Pancreas (tissue), 10 donors: Measurements from ENCODE around the gene ATP6AP1. TPM values are rescaled to one million over a fixed set of nuclear protein-coding genes. Genes with fewer than 3 reads are reported as not detected.

Experiments
- ATAC-seq, 4 donors: fragments of 200-7000 bp; cut with Tn5 transposase; one replicate each; pipeline versions ENCODE4 v1.8.0 to v1.9.1; 2020; ENCODE audit warnings: mild to moderate bottlenecking in 4 of 4, moderate library complexity in 4 of 4
- DNase-seq, 6 donors: peaks; one replicate each; pipeline ENCODE4 v3.0.0-alpha.2; 2020
- FAIRE-seq: peaks from 2 replicates; lab custom pipeline; 2012; peaks lifted over from hg19 to GRCh38; lab: Jason Lieb, UNC
- H3K27ac ChIP-seq, 4 donors: fragments of 200-600 bp; sonication (generic); 1 replicate in 3 of 4; 2 replicates in 1 of 4; pipeline versions ENCODE4 v1.5.0 to v1.8.0; 2020
- H3K27me3 ChIP-seq, 4 donors: fragments of 200-600 bp; one replicate each; pipeline ENCODE4 v1.8.0; 2021
- H3K36me3 ChIP-seq, 3 donors: fragments of 200-600 bp; sonication (generic) in 1 of 3; one replicate each; pipeline versions ENCODE4 v1.5.0 to v1.8.0; 2020 to 2021
- H3K4me1 ChIP-seq, 3 donors: fragments of 200-600 bp; one replicate each; pipeline ENCODE4 v1.8.0; 2021
- H3K4me3 ChIP-seq, 4 donors: fragments of 200-600 bp; sonication (generic) in 2 of 4; one replicate each; pipeline versions ENCODE4 v1.5.0 to v1.8.0; 2020 to 2021
- H3K9me3 ChIP-seq, 4 donors: fragments of 200-600 bp; one replicate each; pipeline ENCODE4 v1.8.0; 2021
- CTCF ChIP-seq, 4 donors: fragments of 200-600 bp; sonication (generic) in 3 of 4; IDR thresholded peaks; one replicate each; pipeline versions ENCODE4 v1.5.0 to v1.8.0; 2021; ENCODE audit warnings: antibody characterized with exemption in 4 of 4
- WGBS, 2 donors: extraction: QIAGEN DNeasy Blood & Tissue Kit; methylation state at CpG; one replicate each; pipeline ENCODE4 v1.1.7; 2013; 5-methylcytosine and 5-hydroxymethylcytosine counted together
- intact Hi-C, 3 donors: fragments of 100-400 bp; cut with DNase I; formaldehyde crosslinking; loops; one replicate each; pipeline versions ENCODE4 v1.11.1 to v1.14.2; 2022
- microRNA-seq, 2 donors: library from miRNA; unstranded; fragments of <30 nt; microRNA quantifications; one replicate each; pipeline versions ENCODE4 to v1.1.0, GENCODE V29; 2019 to 2020
- polyA plus RNA-seq, 2 donors: library from polyadenylated mRNA; stranded (reverse); fragments of 200-250 nt; gene quantifications; one replicate each; pipeline ENCODE4 v1.2.3, GENCODE V29; 2013
- total RNA-seq, 6 donors: library from RNA; stranded (reverse); fragmentation: NEBNext Ultra II Directional in 4 of 6; extraction: Animal tissue kit (Norgen Biotek cat#: 25700) in 4 of 6; gene quantifications; one replicate each; pipeline versions ENCODE4 v1.2.1 to v1.2.4, GENCODE V29; 2021 to 2023
- donor health status: healthy with polysubstance abuse.
- donor health status: DM: no; HTN: no; CAD: no; lungs with moderate emphysema.
- donor health status: DM: no; HTN: no; CAD: no.
- donor health status: control.
- donor health status: control.
- donor health status: Bipolar disorder and iron deficiency.
- donor health status: DM: yes; HTN: yes; CAD: no.
- donor health status: DM: no; HTN: no; CAD: no.
- donor health status: DM: no; HTN: no; CAD: no.
- donor health status: DM: yes; HTN: yes; CAD: no.

ATP6AP1 gene
- total and polyA plus RNA-seq, 8 donors = 27.8 to 82.4 (median 37.7) TPM

- FAIRE-seq (no peak), DNase-seq (peak; percentile 48 to 88 (median 67)), ATAC-seq (peak in 2 of 4 donors; percentile 2 to 6)
- WGBS, 2 donors = 1 to 35% methylated on average over 28 to 35 of the region's 35 CpGs
- intact Hi-C loops = no loop called here
- Histone ChIP-seq H3K9me3 (no peaks in the 10 kb centered on the region), H3K4me3 (peak overlapping the region; percentile 35 to 61 (median 46)), H3K27me3 (no peaks in the 10 kb centered on the region), H3K27ac (peak overlapping the region; percentile 61 to 75 (median 70)), H3K4me1 (peaks cover 0 to 5% (median 0%) of the 10 kb centered on the region in 3 donors), H3K36me3 (no peaks in the 10 kb centered on the region)
- no peak for TF ChIP-seq CTCF (IDR thresholded peaks at IDR 0.05)
These were observed 57.5 kb downstream of the ATP6AP1 start for GRCh38 chrX:154486052-154486395.

Small RNAs within 50 kb of the gene (microRNA-seq; reads per million reads assigned to microRNA genes)
- 0 reads per million in 2 donors for gene MIR6858

Other genes starting within 250 kb of the ATP6AP1 start
- not detected for gene OPN1MW, start 246.1 kb upstream of the ATP6AP1 start, total RNA-seq
- not detected for gene OPN1MW, start 246.1 kb upstream of the ATP6AP1 start, polyA plus RNA-seq
- not detected for gene OPN1MW2, start 208.9 kb upstream of the ATP6AP1 start, total RNA-seq
- not detected for gene OPN1MW2, start 208.9 kb upstream of the ATP6AP1 start, polyA plus RNA-seq
- gene OPN1MW3, start 171.1 kb upstream of the ATP6AP1 start, total RNA-seq = not detected
- gene OPN1MW3, start 171.1 kb upstream of the ATP6AP1 start, polyA plus RNA-seq = not detected
- gene TEX28, start 133.6 kb upstream of the ATP6AP1 start, total RNA-seq = not detected
- gene TEX28, start 133.6 kb upstream of the ATP6AP1 start, polyA plus RNA-seq = not detected
- gene TKTL1, start 132.9 kb upstream of the ATP6AP1 start, total RNA-seq = not detected
- not detected for gene TKTL1, start 132.9 kb upstream of the ATP6AP1 start, polyA plus RNA-seq
- 100 to 1,000 TPM in 4 of 6 donors, 10 to 100 TPM in 2; 67.0 to 298 (median 142) TPM for gene FLNA, start 54.0 kb upstream of the ATP6AP1 start, total RNA-seq
- gene FLNA, start 54.0 kb upstream of the ATP6AP1 start, polyA plus RNA-seq = 100 to 1,000 TPM; 222 to 259 TPM
- 10 to 100 TPM; 23.1 to 42.9 (median 38.7) TPM for gene EMD, start 49.4 kb upstream of the ATP6AP1 start, total RNA-seq
- 10 to 100 TPM; 56.0 to 86.7 TPM for gene EMD, start 49.4 kb upstream of the ATP6AP1 start, polyA plus RNA-seq
- 1,000 to 10,000 TPM; 2,194 to 4,058 (median 3,145) TPM for gene RPL10, start 30.3 kb upstream of the ATP6AP1 start, total RNA-seq
- 1,000 to 10,000 TPM; 2,751 to 3,412 TPM for gene RPL10, start 30.3 kb upstream of the ATP6AP1 start, polyA plus RNA-seq
- gene DNASE1L1, start 19.4 kb upstream of the ATP6AP1 start, total RNA-seq = 10 to 100 TPM in 1 of 6 donors, 1 to 10 TPM in 5; 5.1 to 13.6 (median 7.3) TPM
- 10 to 100 TPM; 11.3 to 16.5 TPM for gene DNASE1L1, start 19.4 kb upstream of the ATP6AP1 start, polyA plus RNA-seq
- 10 to 100 TPM; 14.6 to 26.7 (median 17.1) TPM for gene TAFAZZIN, start 17.1 kb upstream of the ATP6AP1 start, total RNA-seq
- gene TAFAZZIN, start 17.1 kb upstream of the ATP6AP1 start, polyA plus RNA-seq = 10 to 100 TPM; 77.0 to 82.7 TPM
- gene GDI1, start 8.5 kb downstream of the ATP6AP1 start, total RNA-seq = 10 to 100 TPM; 25.5 to 61.4 (median 35.5) TPM
- 100 to 1,000 TPM in 1 of 2 donors, 10 to 100 TPM in 1; 93.7 to 138 TPM for gene GDI1, start 8.5 kb downstream of the ATP6AP1 start, polyA plus RNA-seq
- 10 to 100 TPM; 21.2 to 39.8 (median 22.0) TPM for gene FAM50A, start 15.5 kb downstream of the ATP6AP1 start, total RNA-seq
- 100 to 1,000 TPM in 1 of 2 donors, 10 to 100 TPM in 1; 91.5 to 128 TPM for gene FAM50A, start 15.5 kb downstream of the ATP6AP1 start, polyA plus RNA-seq
- gene PLXNA3, start 29.6 kb downstream of the ATP6AP1 start, total RNA-seq = 10 to 100 TPM; 10.5 to 40.7 (median 16.3) TPM
- 10 to 100 TPM; 15.0 to 39.0 TPM for gene PLXNA3, start 29.6 kb downstream of the ATP6AP1 start, polyA plus RNA-seq
- gene LAGE3, start 50.6 kb downstream of the ATP6AP1 start, total RNA-seq = 10 to 100 TPM in 5 of 6 donors, 1 to 10 TPM in 1; 9.5 to 19.6 (median 12.7) TPM
- gene LAGE3, start 50.6 kb downstream of the ATP6AP1 start, polyA plus RNA-seq = 10 to 100 TPM; 10.1 to 15.2 TPM
- gene UBL4A, start 57.9 kb downstream of the ATP6AP1 start, total RNA-seq = 10 to 100 TPM; 16.0 to 32.2 (median 21.5) TPM
- 10 to 100 TPM; 13.6 to 20.4 TPM for gene UBL4A, start 57.9 kb downstream of the ATP6AP1 start, polyA plus RNA-seq
- gene SLC10A3, start 62.0 kb downstream of the ATP6AP1 start, total RNA-seq = 10 to 100 TPM in 5 of 6 donors, 1 to 10 TPM in 1; 9.6 to 12.2 (median 11.3) TPM
- 10 to 100 TPM; 16.2 to 19.1 TPM for gene SLC10A3, start 62.0 kb downstream of the ATP6AP1 start, polyA plus RNA-seq
- 10 to 100 TPM; 26.4 to 40.4 (median 32.7) TPM for gene FAM3A, start 87.6 kb downstream of the ATP6AP1 start, total RNA-seq
- gene FAM3A, start 87.6 kb downstream of the ATP6AP1 start, polyA plus RNA-seq = 10 to 100 TPM; 70.7 to 78.5 TPM
- 10 to 100 TPM in 3 of 6 donors, 1 to 10 TPM in 3; 6.7 to 17.9 (median 11.0) TPM for gene G6PD, start 118.2 kb downstream of the ATP6AP1 start, total RNA-seq
- gene G6PD, start 118.2 kb downstream of the ATP6AP1 start, polyA plus RNA-seq = 10 to 100 TPM; 11.4 to 17.0 TPM
- 10 to 100 TPM in 2 of 6 donors, 1 to 10 TPM in 4; 6.3 to 11.7 (median 8.3) TPM for gene IKBKG, start 118.9 kb downstream of the ATP6AP1 start, total RNA-seq
- gene IKBKG, start 118.9 kb downstream of the ATP6AP1 start, polyA plus RNA-seq = 10 to 100 TPM; 25.2 to 29.7 TPM
- gene CTAG1A, start 156.5 kb downstream of the ATP6AP1 start, total RNA-seq = not detected
- not detected for gene CTAG1A, start 156.5 kb downstream of the ATP6AP1 start, polyA plus RNA-seq
- not detected for gene CTAG1B, start 190.6 kb downstream of the ATP6AP1 start, total RNA-seq
- gene CTAG1B, start 190.6 kb downstream of the ATP6AP1 start, polyA plus RNA-seq = not detected
- gene CTAG2, start 224.9 kb downstream of the ATP6AP1 start, total RNA-seq = not detected
- gene CTAG2, start 224.9 kb downstream of the ATP6AP1 start, polyA plus RNA-seq = 1 to 10 TPM in 1 of 2 donors, not detected in 1; 1.2 TPM